Measurements from ENCODE around the gene KLF1.
"Not testable (repeated sequence)": the region's sequence is repeated elsewhere in the genome, so short reads cannot be mapped to it uniquely, and the experiment has no call there.

DNA sequence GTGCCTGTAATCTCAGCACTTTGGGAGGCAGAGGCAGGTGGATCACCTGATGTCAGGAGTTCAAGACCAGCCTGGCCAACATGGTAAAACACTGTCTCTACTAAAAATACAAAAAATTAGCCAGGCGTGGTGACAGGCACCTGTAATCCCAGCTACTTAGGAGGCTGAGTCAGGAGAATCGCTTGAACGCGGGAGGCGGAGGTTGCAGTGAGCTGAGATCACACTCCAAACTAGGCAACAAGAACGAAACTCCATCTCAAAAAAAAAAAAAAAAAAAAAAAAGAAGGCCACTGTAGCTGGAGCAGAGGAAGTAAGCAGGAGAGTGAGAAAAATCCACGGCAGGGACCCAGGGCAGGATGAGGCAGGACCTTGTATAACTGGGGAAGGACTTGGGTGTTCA lies 40.4 kb downstream of the KLF1 start:
- TF ChIP-seq, protein P1, sequence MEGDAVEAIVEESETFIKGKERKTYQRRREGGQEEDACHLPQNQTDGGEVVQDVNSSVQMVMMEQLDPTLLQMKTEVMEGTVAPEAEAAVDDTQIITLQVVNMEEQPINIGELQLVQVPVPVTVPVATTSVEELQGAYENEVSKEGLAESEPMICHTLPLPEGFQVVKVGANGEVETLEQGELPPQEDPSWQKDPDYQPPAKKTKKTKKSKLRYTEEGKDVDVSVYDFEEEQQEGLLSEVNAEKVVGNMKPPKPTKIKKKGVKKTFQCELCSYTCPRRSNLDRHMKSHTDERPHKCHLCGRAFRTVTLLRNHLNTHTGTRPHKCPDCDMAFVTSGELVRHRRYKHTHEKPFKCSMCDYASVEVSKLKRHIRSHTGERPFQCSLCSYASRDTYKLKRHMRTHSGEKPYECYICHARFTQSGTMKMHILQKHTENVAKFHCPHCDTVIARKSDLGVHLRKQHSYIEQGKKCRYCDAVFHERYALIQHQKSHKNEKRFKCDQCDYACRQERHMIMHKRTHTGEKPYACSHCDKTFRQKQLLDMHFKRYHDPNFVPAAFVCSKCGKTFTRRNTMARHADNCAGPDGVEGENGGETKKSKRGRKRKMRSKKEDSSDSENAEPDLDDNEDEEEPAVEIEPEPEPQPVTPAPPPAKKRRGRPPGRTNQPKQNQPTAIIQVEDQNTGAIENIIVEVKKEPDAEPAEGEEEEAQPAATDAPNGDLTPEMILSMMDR (IDR thresholded peaks at IDR 0.05 in 4 of 5, conservative IDR thresholded peaks at IDR 0.05 in 1 of 5): not testable (repeated sequence)
- TF ChIP-seq POLR2A (IDR thresholded peaks at IDR 0.05): not testable (repeated sequence)
